GM23338 (cell line): Measurements from ENCODE around the gene SSR3. TPM values are rescaled to one million over a fixed set of nuclear protein-coding genes. Genes with fewer than 3 reads are reported as not detected.

Experiments used
- ATAC-seq: fragments of 200-7000 bp; cut with Tn5 transposase; 3 replicates; pipeline ENCODE4 v1.9.1; 2020
- DNase-seq: peaks from one replicate; pipeline ENCODE4 v3.0.0-alpha.2; 2015; ENCODE audit warnings: low spot score
- H2AFZ ChIP-seq: fragments of 200-600 bp; sonication (generic); 2 replicates; pipeline ENCODE4 v1.8.0; 2016; ENCODE audit warnings: antibody characterized with exemption, mild to moderate bottlenecking, moderate library complexity
- H3F3A ChIP-seq: fragments of 200-600 bp; sonication (generic); replicated peaks from 2 replicates; pipeline ENCODE4 v1.8.0; 2017; ENCODE audit warnings: antibody characterized with exemption, mixed run types, low read depth
- H3K27ac ChIP-seq: fragments of 200-600 bp; sonication (generic); 2 replicates; pipeline ENCODE4 v1.6.1; 2016; ENCODE audit warnings: low read depth
- H3K27me3 ChIP-seq: fragments of 200-600 bp; sonication (generic); 2 replicates; pipeline ENCODE4 v1.8.0; 2016; ENCODE audit warnings: mild to moderate bottlenecking, mixed run types, moderate library complexity; ENCODE audit not compliant: insufficient read depth
- H3K36me3 ChIP-seq: fragments of 200-600 bp; sonication (generic); 2 replicates; pipeline ENCODE4 v1.8.0; 2016; ENCODE audit warnings: mild to moderate bottlenecking; ENCODE audit not compliant: insufficient read depth
- H3K4me1 ChIP-seq: fragments of 200-600 bp; sonication (generic); 2 replicates; pipeline ENCODE4 v1.8.0; 2016; ENCODE audit warnings: mild to moderate bottlenecking, moderate library complexity; ENCODE audit not compliant: insufficient read depth
- H3K4me2 ChIP-seq: fragments of 200-600 bp; sonication (generic); 2 replicates; pipeline ENCODE4 v1.7.1; 2017; ENCODE audit warnings: mixed run types
- H3K4me3 ChIP-seq: fragments of 200-600 bp; sonication (generic); 2 replicates; pipeline ENCODE4 v1.6.1; 2016; ENCODE audit warnings: mixed run types
- H3K79me2 ChIP-seq: fragments of 200-600 bp; sonication (generic); replicated peaks from 2 replicates; pipeline ENCODE4 v1.8.0; 2017; ENCODE audit warnings: mild to moderate bottlenecking; ENCODE audit not compliant: insufficient read depth
- H3K9me2 ChIP-seq: fragments of 200-600 bp; sonication (generic); 2 replicates; pipeline ENCODE4 v1.8.0; 2017; ENCODE audit not compliant: insufficient read depth
- H4K20me1 ChIP-seq: fragments of 200-600 bp; sonication (generic); replicated peaks from 2 replicates; pipeline ENCODE4 v1.8.0; 2017; ENCODE audit warnings: mild to moderate bottlenecking; ENCODE audit not compliant: insufficient read depth
- H3K27ac Mint-ChIP-seq: 2 replicates; pipeline ENCODE4 v1.8.0; 2020; ENCODE audit warnings: inconsistent platforms, mild to moderate bottlenecking, moderate library complexity, mixed read lengths
- H3K27me3 Mint-ChIP-seq: 3 replicates; pipeline ENCODE4 v1.8.0; 2022; ENCODE audit warnings: low read depth, mild to moderate bottlenecking, moderate library complexity, mixed read lengths, inconsistent platforms; ENCODE audit not compliant: insufficient read depth, poor library complexity
- H3K36me3 Mint-ChIP-seq: 3 replicates; pipeline ENCODE4 v1.8.0; 2021; ENCODE audit warnings: low read depth, mild to moderate bottlenecking, inconsistent platforms, moderate library complexity, mixed read lengths
- H3K4me1 Mint-ChIP-seq: 3 replicates; pipeline ENCODE4 v1.8.0; 2020; ENCODE audit warnings: mild to moderate bottlenecking, inconsistent platforms, mixed read lengths
- H3K4me3 Mint-ChIP-seq: 3 replicates; pipeline ENCODE4 v1.8.0; 2021; ENCODE audit warnings: moderate library complexity, mild to moderate bottlenecking, inconsistent platforms, mixed read lengths
- H3K9me3 Mint-ChIP-seq: 3 replicates; pipeline ENCODE4 v1.8.0; 2020; ENCODE audit warnings: moderate library complexity, mild to moderate bottlenecking, inconsistent platforms, mixed read lengths
- JUNB ChIP-seq: IDR thresholded peaks from one replicate; pipeline ENCODE4 v1.6.1; 2016; ENCODE audit warnings: antibody characterized with exemption; ENCODE audit not compliant: unreplicated experiment
- ZNF114 ChIP-seq: fragments of 250-450 bp; sonication (Bioruptor Pico); IDR thresholded peaks from 2 replicates; pipeline ENCODE4 v1.5.0; 2020; ENCODE audit warnings: mild to moderate bottlenecking, moderate library complexity
- ZNF462 ChIP-seq: fragments of 250-450 bp; sonication (Bioruptor Pico); IDR thresholded peaks from 2 replicates; pipeline ENCODE4 v1.5.0; 2020; ENCODE audit warnings: mild to moderate bottlenecking, moderate library complexity
- polyA plus RNA-seq: library from polyadenylated mRNA; unstranded; fragments of >200 nt; fragmentation: Nextera tagmentation; extraction: Ambion mirVana; gene quantifications from 2 replicates; pipeline ENCODE4 v1.2.1, GENCODE V29; 2016
- total RNA-seq: library from RNA; depleted of rRNA; stranded (reverse); fragments of >200 nt; shearing (Covaris generic); gene quantifications from 2 replicates; pipeline ENCODE4 v1.2.3, GENCODE V29; 2014
- TF ChIP-seq, protein P1 (sequence below), 2 experiments: fragments of 200-600 bp in 1 of 2; sonication (generic) in 1 of 2; conservative IDR thresholded peaks; 2 replicates each; pipeline versions ENCODE4 v1.5.1 to v1.6.1; 2016 to 2017; ENCODE audit warnings: antibody characterized with exemption in 2 of 2, low read depth in 2 of 2, mild to moderate bottlenecking in 2 of 2, moderate library complexity in 1 of 2
- TF ChIP-seq, protein P2 (sequence below): IDR thresholded peaks from 2 replicates; pipeline ENCODE4 v1.6.1; 2016; ENCODE audit warnings: antibody characterized with exemption
- TF ChIP-seq, protein P3 (sequence below): IDR thresholded peaks from one replicate; pipeline ENCODE4 v1.6.1; 2018; ENCODE audit warnings: antibody characterized with exemption; ENCODE audit not compliant: unreplicated experiment

Gene SSR3
- total and polyA plus RNA-seq, 2 experiments from 2014 or later, result 143 to 173 TPM

DNA sequence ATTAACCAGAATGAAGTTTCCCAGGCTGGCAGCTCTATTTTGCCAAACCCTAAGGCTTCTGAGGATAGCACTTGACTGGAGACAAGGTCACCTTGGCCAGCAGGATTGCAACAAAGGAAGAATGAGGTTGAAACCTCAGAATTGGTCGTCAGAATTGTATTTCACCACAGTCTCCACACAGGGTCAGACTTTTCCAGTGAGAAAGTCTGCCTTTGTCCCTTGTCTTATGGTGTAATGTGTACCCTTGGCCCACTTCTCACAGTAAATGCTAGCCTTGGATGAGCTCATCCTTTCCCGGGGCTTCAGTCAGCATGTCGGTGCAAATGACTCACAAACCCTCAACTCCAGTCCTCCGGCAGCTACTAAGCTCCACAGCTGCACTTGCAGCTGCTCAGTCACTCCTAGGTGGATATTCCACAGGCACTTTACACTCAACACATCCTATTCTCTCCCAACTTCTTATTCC is 19.7 kb downstream of the SSR3 start:
- no peaks in the 10 kb centered on the region for H3F3A ChIP-seq
- peak overlapping the region; percentile 42; the same call in 1 of the 2 replicates for H3K27ac Mint-ChIP-seq
- no peaks in the 10 kb centered on the region for H3K9me2 ChIP-seq
- peaks cover 33% of the 10 kb centered on the region for H3K4me1 Mint-ChIP-seq
- H3K79me2 ChIP-seq, result no peaks in the 10 kb centered on the region
- no peak overlapping the region for H3K4me2 ChIP-seq
- H3K36me3 ChIP-seq, result peaks cover 7% of the 10 kb centered on the region; the same call in 1 of the 2 replicates
- H3K4me3 ChIP-seq, result no peak overlapping the region
- no peaks in the 10 kb centered on the region for H3K27me3 ChIP-seq
- TF ChIP-seq, protein P1, sequence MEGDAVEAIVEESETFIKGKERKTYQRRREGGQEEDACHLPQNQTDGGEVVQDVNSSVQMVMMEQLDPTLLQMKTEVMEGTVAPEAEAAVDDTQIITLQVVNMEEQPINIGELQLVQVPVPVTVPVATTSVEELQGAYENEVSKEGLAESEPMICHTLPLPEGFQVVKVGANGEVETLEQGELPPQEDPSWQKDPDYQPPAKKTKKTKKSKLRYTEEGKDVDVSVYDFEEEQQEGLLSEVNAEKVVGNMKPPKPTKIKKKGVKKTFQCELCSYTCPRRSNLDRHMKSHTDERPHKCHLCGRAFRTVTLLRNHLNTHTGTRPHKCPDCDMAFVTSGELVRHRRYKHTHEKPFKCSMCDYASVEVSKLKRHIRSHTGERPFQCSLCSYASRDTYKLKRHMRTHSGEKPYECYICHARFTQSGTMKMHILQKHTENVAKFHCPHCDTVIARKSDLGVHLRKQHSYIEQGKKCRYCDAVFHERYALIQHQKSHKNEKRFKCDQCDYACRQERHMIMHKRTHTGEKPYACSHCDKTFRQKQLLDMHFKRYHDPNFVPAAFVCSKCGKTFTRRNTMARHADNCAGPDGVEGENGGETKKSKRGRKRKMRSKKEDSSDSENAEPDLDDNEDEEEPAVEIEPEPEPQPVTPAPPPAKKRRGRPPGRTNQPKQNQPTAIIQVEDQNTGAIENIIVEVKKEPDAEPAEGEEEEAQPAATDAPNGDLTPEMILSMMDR (conservative IDR thresholded peaks at IDR 0.05; ENCODE audit: low read depth in 2 of 2), result peak in 1 of 2 experiments; percentile 28; a peak in 2 of 4 replicates
- no peak for TF ChIP-seq JUNB
- TF ChIP-seq, protein P2, sequence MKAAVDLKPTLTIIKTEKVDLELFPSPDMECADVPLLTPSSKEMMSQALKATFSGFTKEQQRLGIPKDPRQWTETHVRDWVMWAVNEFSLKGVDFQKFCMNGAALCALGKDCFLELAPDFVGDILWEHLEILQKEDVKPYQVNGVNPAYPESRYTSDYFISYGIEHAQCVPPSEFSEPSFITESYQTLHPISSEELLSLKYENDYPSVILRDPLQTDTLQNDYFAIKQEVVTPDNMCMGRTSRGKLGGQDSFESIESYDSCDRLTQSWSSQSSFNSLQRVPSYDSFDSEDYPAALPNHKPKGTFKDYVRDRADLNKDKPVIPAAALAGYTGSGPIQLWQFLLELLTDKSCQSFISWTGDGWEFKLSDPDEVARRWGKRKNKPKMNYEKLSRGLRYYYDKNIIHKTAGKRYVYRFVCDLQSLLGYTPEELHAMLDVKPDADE, result no peak
- no peak for TF ChIP-seq ZNF114 (CRISPR knock-in tag)
- TF ChIP-seq, protein P3, sequence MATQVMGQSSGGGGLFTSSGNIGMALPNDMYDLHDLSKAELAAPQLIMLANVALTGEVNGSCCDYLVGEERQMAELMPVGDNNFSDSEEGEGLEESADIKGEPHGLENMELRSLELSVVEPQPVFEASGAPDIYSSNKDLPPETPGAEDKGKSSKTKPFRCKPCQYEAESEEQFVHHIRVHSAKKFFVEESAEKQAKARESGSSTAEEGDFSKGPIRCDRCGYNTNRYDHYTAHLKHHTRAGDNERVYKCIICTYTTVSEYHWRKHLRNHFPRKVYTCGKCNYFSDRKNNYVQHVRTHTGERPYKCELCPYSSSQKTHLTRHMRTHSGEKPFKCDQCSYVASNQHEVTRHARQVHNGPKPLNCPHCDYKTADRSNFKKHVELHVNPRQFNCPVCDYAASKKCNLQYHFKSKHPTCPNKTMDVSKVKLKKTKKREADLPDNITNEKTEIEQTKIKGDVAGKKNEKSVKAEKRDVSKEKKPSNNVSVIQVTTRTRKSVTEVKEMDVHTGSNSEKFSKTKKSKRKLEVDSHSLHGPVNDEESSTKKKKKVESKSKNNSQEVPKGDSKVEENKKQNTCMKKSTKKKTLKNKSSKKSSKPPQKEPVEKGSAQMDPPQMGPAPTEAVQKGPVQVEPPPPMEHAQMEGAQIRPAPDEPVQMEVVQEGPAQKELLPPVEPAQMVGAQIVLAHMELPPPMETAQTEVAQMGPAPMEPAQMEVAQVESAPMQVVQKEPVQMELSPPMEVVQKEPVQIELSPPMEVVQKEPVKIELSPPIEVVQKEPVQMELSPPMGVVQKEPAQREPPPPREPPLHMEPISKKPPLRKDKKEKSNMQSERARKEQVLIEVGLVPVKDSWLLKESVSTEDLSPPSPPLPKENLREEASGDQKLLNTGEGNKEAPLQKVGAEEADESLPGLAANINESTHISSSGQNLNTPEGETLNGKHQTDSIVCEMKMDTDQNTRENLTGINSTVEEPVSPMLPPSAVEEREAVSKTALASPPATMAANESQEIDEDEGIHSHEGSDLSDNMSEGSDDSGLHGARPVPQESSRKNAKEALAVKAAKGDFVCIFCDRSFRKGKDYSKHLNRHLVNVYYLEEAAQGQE, result no peak
- no peak for TF ChIP-seq ZNF462 (CRISPR knock-in tag)
- H3K4me1 ChIP-seq, result peaks cover 8% of the 10 kb centered on the region
- peak overlapping the region; percentile 47; the same call in 1 of the 2 replicates for H3K27ac ChIP-seq
- H3K36me3 Mint-ChIP-seq, result peaks cover 13% of the 10 kb centered on the region; the same call in 2 of the 3 replicates
- no peaks in the 10 kb centered on the region; the same call in 1 of the 2 replicates for H4K20me1 ChIP-seq
- H3K9me3 Mint-ChIP-seq, result no peaks in the 10 kb centered on the region
- no peak overlapping the region for H2AFZ ChIP-seq
- no peak overlapping the region for H3K4me3 Mint-ChIP-seq
- ATAC-seq, result peak; percentile 61
- H3K27me3 Mint-ChIP-seq, result peaks cover 5% of the 10 kb centered on the region
- peak; percentile 39 for DNase-seq
